ENCODE results near the gene IL4R. TPM values are rescaled to one million over a fixed set of nuclear protein-coding genes. Genes with fewer than 3 reads are reported as not detected.
A peak's percentile ranks its signal among the peaks of the same experiment; 100 is the strongest.

The IL4R gene
- total and polyA plus RNA-seq, 10 of the 15 experiments (the other 5 are each of a cell fraction or from before 2014, with no cell fraction given) = 2.6 to 70.4 (median 36.6) TPM

GRCh38 chr16:27367461-27368357 lies 53.9 kb downstream of the IL4R start (continued):
- TF ChIP-seq CTCF (IDR thresholded peaks at IDR 0.05 in 2 of 3, conservative IDR thresholded peaks at IDR 0.05 in 1 of 3; ENCODE audit: control insufficient read depth in 2 of 3, extremely low read depth in 1 of 3, insufficient read depth in 1 of 3, low read depth in 3 of 3, low read length in 3 of 3) = peak; percentile 84 to 91 (median 87)
- peak; percentile 83 for TF ChIP-seq SMC3 (IDR thresholded peaks at IDR 0.05; ENCODE audit: borderline replicate concordance, low read length)
- no peak for TF ChIP-seq YBX1 (IDR thresholded peaks at IDR 0.05)
- peak; percentile 35 for TF ChIP-seq SKIL (IDR thresholded peaks at IDR 0.05; ENCODE audit: low read depth, poor library complexity, severe bottlenecking)
- peak; percentile 37; the same call in 1 of the 2 replicates for TF ChIP-seq BCL11A (IDR thresholded peaks at IDR 0.05; ENCODE audit: low read depth, low read length)
- TF ChIP-seq BACH1 (IDR thresholded peaks at IDR 0.05; ENCODE audit: borderline replicate concordance) = peak; percentile 66; the same call in 1 of the 2 replicates
- TF ChIP-seq MTA3 (IDR thresholded peaks at IDR 0.05; ENCODE audit: borderline replicate concordance, low read length) = peak; percentile 48; the same call in 1 of the 2 replicates
- TF ChIP-seq CEBPB (IDR thresholded peaks at IDR 0.05; ENCODE audit: borderline replicate concordance in 1 of 2, low read depth in 2 of 2, low read length in 2 of 2) = no peak
- TF ChIP-seq EZH2 (IDR thresholded peaks at IDR 0.05; ENCODE audit: borderline replicate concordance, control insufficient read depth, low read depth, low read length) = no peak
- TF ChIP-seq MYB (IDR thresholded peaks at IDR 0.05; ENCODE audit: borderline replicate concordance, low read depth, low read length) = no peak
- TF ChIP-seq EP300 (IDR thresholded peaks at IDR 0.05; ENCODE audit: borderline replicate concordance in 1 of 2, control insufficient read depth in 1 of 2, low read depth in 2 of 2, low read length in 2 of 2) = peak; percentile 72 to 86; a peak in 3 of 4 replicates
- TF ChIP-seq WRNIP1 (IDR thresholded peaks at IDR 0.05; ENCODE audit: borderline replicate concordance, low read depth, low read length) = no peak
- TF ChIP-seq BMI1 (IDR thresholded peaks at IDR 0.05; ENCODE audit: borderline replicate concordance) = no peak
- TF ChIP-seq CREB1 (IDR thresholded peaks at IDR 0.05; ENCODE audit: low read depth) = peak; percentile 66
- TF ChIP-seq CUX1 (IDR thresholded peaks at IDR 0.05; ENCODE audit: insufficient replicate concordance, low read depth, low read length) = peak; percentile 81
- TF ChIP-seq SP1 (IDR thresholded peaks at IDR 0.05; ENCODE audit: low read depth, low read length) = peak; percentile 33
- peak; percentile 68 for TF ChIP-seq GABPA (IDR thresholded peaks at IDR 0.05; ENCODE audit: low read depth)
- TF ChIP-seq ZNF622 (IDR thresholded peaks at IDR 0.05) = no peak
- TF ChIP-seq SMAD1 (IDR thresholded peaks at IDR 0.05; ENCODE audit: low read depth, partially characterized antibody) = no peak
